Measurements from ENCODE around the gene PAX3.

GRCh38 chr2:222232839-222233238 is 66.0 kb downstream of the PAX3 start:
- TF ChIP-seq CTCF (conservative IDR thresholded peaks at IDR 0.05) (no peak), EZH2 (IDR thresholded peaks at IDR 0.05; ENCODE audit: low read depth) (no peak)
